GOT3 (cell line): ENCODE data around the gene CPEB4.

Experiments used
- DNase-seq: peaks from one replicate; lab custom pipeline; 2025; ENCODE audit warnings: mixed read lengths; lab: John Stamatoyannopoulos, UW

CPEB4 gene

DNA sequence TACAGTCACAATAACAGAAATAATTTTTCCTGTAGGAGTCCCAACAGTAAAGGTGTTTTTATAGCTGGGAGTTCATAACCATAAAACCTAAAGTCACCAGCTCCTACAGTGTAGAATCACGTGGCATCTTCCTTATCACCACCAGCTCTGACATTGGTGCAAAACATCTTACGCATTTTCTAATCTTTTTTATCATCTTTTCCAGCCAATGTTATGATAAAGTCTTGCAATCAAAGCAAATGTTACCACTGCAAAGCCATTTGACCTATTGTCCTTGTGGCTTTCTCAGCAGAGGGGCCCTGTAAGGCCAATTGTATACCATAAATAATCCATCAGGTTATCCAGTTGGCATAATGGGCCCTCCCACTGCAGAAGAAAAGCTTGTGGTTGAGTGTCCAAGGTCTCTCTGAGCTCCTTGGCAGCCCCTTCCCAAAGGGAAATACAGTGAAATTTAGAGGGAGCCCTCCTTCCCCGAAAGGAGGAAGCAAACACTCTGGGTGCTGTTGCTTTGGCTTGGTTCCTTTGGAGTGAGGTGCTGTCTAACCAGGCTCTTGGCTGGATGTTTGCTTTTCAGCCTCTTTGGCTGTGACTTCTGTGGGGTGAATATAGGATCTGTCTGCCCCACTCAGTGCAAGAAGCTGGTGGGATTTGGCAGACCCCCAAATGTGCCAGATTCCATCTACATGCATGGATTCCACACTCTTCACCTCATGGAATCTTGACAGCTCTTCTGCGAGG is 29.3 kb upstream of the CPEB4 start:
- DNase-seq, result no peak

DNA sequence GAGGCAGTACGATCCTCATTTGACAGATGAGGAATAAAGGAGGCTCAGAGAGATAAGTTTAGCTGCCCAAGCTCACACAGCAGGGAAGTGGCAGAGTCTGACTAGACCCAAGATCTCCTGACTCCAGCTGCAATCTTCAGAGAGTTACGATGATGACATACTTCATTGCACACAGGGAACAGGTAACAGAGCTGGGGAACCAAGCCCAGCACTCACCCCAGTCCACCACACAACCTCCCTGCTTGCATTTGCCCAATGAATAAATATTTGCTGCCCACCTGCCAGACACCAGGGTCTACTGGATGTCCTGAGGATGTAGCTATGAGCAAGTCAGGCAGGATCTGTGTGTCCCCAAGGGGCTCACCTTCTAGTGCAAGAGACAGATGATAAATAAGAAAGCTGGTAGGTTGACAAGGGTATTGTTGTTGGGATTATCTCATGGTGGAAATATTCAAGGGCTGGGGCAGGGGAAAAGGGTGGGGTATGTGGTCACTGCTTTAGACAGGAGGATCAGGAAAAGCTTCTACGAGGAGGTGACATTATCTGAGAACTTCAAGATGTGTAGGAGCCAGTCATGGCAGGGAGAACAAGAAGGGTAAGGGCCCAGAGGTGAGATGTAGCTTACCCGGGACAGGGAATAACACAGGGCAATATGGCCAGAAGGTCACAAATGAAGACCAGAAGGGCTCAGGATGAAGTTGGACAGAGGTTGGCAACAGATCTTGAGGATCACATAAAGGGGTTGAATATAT is 28.6 kb upstream of the CPEB4 start:
- no peak for DNase-seq

DNA sequence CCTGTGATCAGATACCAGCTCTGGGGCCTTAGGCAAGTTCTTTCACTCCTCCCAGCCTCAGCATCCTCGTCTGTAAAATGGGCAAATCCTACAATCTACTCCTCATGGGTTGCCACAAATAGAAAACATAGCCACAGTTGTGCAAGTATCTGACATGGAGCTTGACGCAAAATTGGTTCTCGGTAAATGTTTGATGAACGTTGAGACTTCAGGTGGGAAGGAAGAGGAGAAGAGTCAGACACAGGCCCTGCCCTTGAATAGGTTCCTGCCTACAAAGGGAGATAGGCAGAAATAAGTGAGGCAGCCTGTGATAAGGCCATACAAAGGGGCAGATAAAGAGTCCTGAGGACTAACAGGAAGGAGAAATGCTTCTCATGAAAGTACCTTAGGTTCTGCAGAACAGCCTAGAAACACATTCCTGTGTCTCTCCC is 26.1 kb upstream of the CPEB4 start:
- DNase-seq, result no peak

GRCh38 chr5:173863359-173863758 is 24.8 kb upstream of the CPEB4 start:
- no peak for DNase-seq

- DNase-seq, result no peak
Observed at GRCh38 chr5:173864126-173865050, 23.8 kb upstream of the CPEB4 start.

GRCh38 chr5:173866243-173866857 is 21.8 kb upstream of the CPEB4 start:
- DNase-seq, result no peak

GRCh38 chr5:173866858-173867679 is 21.1 kb upstream of the CPEB4 start:
- DNase-seq, result no peak

- no peak for DNase-seq
Observed at GRCh38 chr5:173868096-173868880, 19.9 kb upstream of the CPEB4 start.

GRCh38 chr5:173869316-173869715 is 18.8 kb upstream of the CPEB4 start:
- no peak for DNase-seq

DNA sequence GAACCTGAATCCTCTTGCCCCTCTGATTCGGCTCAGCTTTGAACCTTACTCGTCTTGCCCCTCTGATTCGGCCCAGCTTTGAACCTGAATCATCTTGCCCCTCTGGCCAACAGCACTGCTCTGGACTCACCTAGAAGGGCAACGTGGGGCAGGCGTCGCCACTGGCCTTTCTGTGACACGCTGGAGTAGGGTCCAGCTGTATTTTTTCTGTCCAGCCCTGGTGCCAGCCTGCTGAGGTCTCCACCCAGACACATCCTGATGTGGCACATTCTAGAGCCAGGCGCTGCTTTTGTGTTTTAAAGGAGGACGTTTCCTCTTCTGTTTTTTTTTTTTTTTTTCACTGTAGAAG is 15.2 kb upstream of the CPEB4 start:
- no peak for DNase-seq

GRCh38 chr5:173873306-173873922 is 14.7 kb upstream of the CPEB4 start:
- DNase-seq, result no peak

- no peak for DNase-seq
Observed at GRCh38 chr5:173875189-173875588, 13.0 kb upstream of the CPEB4 start.

DNA sequence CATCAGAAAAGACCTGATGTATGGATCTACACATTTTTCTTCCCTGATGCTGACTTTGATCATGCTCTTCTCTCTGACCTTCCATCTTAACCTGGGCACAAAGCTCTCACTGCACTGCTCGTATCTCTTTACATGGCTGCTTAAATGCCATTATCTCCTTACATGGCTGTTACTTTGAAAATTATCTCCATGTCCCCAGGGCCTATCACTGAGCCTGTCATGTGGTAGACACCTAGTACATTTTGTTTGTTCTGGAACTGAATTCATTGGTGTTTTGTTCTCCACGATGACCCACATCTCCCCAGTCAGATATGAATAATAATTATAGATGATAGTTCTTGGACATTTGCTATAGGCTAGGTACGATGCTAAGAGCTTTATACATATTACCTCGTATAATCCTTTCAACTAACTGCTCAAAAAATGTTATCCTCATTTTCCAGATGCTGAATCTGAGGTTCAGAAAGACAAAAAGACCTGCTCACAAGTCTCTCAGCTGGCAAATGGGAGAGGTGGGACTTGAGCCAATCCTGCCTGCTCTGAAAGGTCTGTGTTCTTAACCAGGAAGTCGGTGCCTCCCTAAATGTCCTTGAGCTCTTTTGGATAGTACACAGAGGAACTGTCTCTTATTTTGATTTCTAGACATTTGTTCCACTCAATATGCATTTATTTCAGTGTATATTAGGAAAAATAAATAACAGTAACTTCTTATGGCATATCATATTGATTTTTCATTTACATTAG is 9.8 kb upstream of the CPEB4 start:
- no peak for DNase-seq

DNA sequence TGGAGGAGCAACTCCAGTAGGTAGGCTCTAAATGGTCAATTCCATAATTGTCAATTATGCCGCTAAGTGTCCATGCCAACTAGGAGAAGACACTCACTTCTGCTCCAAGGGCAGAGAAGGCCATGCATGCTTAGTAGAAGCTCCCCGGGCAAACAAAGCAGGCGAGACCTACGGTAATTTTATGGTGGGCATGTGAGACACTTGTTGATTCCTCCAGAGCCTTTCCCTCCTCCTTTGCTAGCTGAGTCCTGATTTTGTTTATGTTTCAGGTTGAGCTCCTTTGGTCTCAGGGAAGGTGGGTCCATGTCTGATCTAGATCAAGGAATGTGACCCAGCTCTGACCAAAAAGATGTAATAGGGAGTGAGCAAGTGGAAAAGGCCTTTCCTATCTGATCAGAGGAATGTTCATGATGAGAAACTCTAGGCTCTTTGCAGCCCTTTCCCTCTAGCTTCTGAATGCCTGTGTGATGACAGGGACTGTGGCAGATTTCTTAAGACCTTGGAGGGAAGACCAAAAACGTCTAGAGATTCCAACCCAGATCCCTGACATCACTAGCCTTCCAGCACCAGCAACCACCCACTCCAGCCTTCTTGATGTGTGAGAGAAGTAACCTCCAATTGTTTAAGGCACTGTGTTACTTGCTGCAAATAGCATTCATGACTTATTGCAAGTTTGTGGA is 7.7 kb upstream of the CPEB4 start:
- DNase-seq, result no peak

- DNase-seq, result no peak
Observed at GRCh38 chr5:173881811-173882575, 6.2 kb upstream of the CPEB4 start.

GRCh38 chr5:173882632-173883031 is 5.5 kb upstream of the CPEB4 start:
- no peak for DNase-seq

- DNase-seq, result no peak
Observed at GRCh38 chr5:173883347-173883924, 4.7 kb upstream of the CPEB4 start.
